ENCODE results near the gene FFAR3.

DNA sequence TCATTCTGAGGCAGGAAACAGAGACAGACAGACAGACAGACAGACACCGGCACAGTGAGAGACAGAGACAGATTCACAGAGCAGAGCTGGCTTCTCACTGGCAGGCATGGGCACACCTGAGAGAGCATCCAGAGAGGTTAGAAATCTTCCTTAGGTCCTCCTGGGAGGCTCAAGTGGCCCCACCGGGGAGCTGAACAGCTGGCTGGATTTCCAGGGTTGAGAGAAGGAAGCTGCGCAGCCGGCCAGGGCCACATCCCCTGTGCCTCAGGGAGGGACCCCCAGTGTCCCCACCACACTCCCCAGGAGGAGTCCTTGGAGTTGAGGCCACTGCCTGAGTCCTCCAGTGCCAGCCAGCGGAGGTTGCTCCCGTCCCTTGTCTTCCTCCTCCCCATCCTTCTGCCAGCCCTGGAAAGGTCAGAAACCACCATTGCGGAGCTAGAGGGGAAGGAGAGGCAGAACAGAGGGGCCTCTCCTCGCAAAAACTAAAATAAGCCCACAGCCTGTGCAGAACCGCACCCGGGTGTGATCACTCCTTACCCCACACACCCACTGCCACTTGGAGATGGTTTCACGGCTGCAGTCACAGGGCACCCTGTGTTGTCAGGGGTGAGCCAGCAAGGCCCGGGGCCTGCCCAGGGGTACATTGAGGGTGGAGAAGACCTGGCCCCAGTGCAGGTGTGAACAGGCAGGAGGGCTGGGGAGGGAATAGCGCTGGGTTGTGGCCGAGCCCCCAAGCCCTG lies 4.2 kb downstream of the FFAR3 start:
- TF ChIP-seq POLR2A (IDR thresholded peaks at IDR 0.05): no peak
- TF ChIP-seq, protein P1, sequence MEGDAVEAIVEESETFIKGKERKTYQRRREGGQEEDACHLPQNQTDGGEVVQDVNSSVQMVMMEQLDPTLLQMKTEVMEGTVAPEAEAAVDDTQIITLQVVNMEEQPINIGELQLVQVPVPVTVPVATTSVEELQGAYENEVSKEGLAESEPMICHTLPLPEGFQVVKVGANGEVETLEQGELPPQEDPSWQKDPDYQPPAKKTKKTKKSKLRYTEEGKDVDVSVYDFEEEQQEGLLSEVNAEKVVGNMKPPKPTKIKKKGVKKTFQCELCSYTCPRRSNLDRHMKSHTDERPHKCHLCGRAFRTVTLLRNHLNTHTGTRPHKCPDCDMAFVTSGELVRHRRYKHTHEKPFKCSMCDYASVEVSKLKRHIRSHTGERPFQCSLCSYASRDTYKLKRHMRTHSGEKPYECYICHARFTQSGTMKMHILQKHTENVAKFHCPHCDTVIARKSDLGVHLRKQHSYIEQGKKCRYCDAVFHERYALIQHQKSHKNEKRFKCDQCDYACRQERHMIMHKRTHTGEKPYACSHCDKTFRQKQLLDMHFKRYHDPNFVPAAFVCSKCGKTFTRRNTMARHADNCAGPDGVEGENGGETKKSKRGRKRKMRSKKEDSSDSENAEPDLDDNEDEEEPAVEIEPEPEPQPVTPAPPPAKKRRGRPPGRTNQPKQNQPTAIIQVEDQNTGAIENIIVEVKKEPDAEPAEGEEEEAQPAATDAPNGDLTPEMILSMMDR (IDR thresholded peaks at IDR 0.05): no peak

Data from body of pancreas (tissue), 4 donors.